Glutamatergic neuron (in vitro differentiated cells): Measurements from ENCODE around the gene CLSTN2. TPM values are rescaled to one million over a fixed set of nuclear protein-coding genes. Genes with fewer than 3 reads are reported as not detected.

Experiments
- DNase-seq: peaks from one replicate; pipeline ENCODE4 v3.0.0; 2022
- H3K27ac Mint-ChIP-seq: one replicate; pipeline ENCODE4 v1.8.0; 2020; ENCODE audit warnings: mild to moderate bottlenecking, mixed read lengths, inconsistent platforms; ENCODE audit not compliant: unreplicated experiment
- H3K27me3 Mint-ChIP-seq: one replicate; pipeline ENCODE4 v1.8.0; 2020; ENCODE audit warnings: mild to moderate bottlenecking, moderate library complexity, mixed read lengths, inconsistent platforms; ENCODE audit not compliant: unreplicated experiment
- H3K36me3 Mint-ChIP-seq: one replicate; pipeline ENCODE4 v1.8.0; 2020; ENCODE audit warnings: mild to moderate bottlenecking, mixed read lengths, inconsistent platforms; ENCODE audit not compliant: unreplicated experiment
- H3K4me1 Mint-ChIP-seq: one replicate; pipeline ENCODE4 v1.8.0; 2020; ENCODE audit warnings: mild to moderate bottlenecking, low read depth, mixed read lengths, inconsistent platforms; ENCODE audit not compliant: unreplicated experiment
- H3K4me3 Mint-ChIP-seq: one replicate; pipeline ENCODE4 v1.8.0; 2020; ENCODE audit warnings: mild to moderate bottlenecking, mixed read lengths, inconsistent platforms; ENCODE audit not compliant: unreplicated experiment
- H3K9me3 Mint-ChIP-seq: one replicate; pipeline ENCODE4 v1.8.0; 2020; ENCODE audit warnings: mild to moderate bottlenecking, moderate library complexity, mixed read lengths, inconsistent platforms; ENCODE audit not compliant: unreplicated experiment
- total RNA-seq: library from RNA; stranded (reverse); fragmentation: NEBNext Ultra II Directional; extraction: Animal tissue kit (Norgen Biotek cat#: 25700); gene quantifications from one replicate; pipeline ENCODE4 v1.2.1, GENCODE V29; 2021; ENCODE audit not compliant: unreplicated experiment
- TF ChIP-seq, protein P1 (sequence below): fragments of 200-600 bp; sonication (generic); IDR thresholded peaks from one replicate; pipeline ENCODE4 v1.5.0; 2021; ENCODE audit not compliant: partially characterized antibody, unreplicated experiment

The CLSTN2 gene
- total RNA-seq, 1 donor from 2014 or later = 3.1 TPM

- Mint-ChIP-seq H3K36me3 (no peaks in the 10 kb centered on the region), H3K4me1 (no peaks in the 10 kb centered on the region), H3K27me3 (peaks cover 3% of the 10 kb centered on the region), H3K9me3 (peaks cover 2% of the 10 kb centered on the region), H3K27ac (no peak overlapping the region), H3K4me3 (no peak overlapping the region)
- TF ChIP-seq, protein P1, sequence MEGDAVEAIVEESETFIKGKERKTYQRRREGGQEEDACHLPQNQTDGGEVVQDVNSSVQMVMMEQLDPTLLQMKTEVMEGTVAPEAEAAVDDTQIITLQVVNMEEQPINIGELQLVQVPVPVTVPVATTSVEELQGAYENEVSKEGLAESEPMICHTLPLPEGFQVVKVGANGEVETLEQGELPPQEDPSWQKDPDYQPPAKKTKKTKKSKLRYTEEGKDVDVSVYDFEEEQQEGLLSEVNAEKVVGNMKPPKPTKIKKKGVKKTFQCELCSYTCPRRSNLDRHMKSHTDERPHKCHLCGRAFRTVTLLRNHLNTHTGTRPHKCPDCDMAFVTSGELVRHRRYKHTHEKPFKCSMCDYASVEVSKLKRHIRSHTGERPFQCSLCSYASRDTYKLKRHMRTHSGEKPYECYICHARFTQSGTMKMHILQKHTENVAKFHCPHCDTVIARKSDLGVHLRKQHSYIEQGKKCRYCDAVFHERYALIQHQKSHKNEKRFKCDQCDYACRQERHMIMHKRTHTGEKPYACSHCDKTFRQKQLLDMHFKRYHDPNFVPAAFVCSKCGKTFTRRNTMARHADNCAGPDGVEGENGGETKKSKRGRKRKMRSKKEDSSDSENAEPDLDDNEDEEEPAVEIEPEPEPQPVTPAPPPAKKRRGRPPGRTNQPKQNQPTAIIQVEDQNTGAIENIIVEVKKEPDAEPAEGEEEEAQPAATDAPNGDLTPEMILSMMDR = no peak
- DNase-seq = no peak
Measured at GRCh38 chr3:140494970-140495369, 560.0 kb downstream of the CLSTN2 start.

- no peak for DNase-seq
- no peaks in the 10 kb centered on the region for H3K36me3 Mint-ChIP-seq
- TF ChIP-seq, protein P1 = no peak
- H3K27me3 Mint-ChIP-seq = peaks cover 3% of the 10 kb centered on the region
- no peak overlapping the region for H3K4me3 Mint-ChIP-seq
- H3K4me1 Mint-ChIP-seq = no peaks in the 10 kb centered on the region
- H3K9me3 Mint-ChIP-seq = peaks cover 2% of the 10 kb centered on the region
- no peak overlapping the region for H3K27ac Mint-ChIP-seq
Measured at GRCh38 chr3:140497331-140497730, 562.3 kb downstream of the CLSTN2 start.

- H3K9me3 Mint-ChIP-seq = peaks cover 2% of the 10 kb centered on the region
Measured at GRCh38 chr3:140499114-140499757, 564.3 kb downstream of the CLSTN2 start.

GRCh38 chr3:140500473-140500872, 565.5 kb downstream of the CLSTN2 start:
- Mint-ChIP-seq H3K27ac (no peak overlapping the region), H3K9me3 (peaks cover 2% of the 10 kb centered on the region), H3K4me1 (no peaks in the 10 kb centered on the region), H3K36me3 (no peaks in the 10 kb centered on the region), H3K27me3 (no peaks in the 10 kb centered on the region), H3K4me3 (no peak overlapping the region)
- TF ChIP-seq, protein P1 = no peak
- no peak for DNase-seq

More at GRCh38 chr3:140499114-140499757, 564.3 kb downstream of the CLSTN2 start:
- TF ChIP-seq, protein P1 = no peak
- no peak for DNase-seq
- Mint-ChIP-seq H3K4me1 (no peaks in the 10 kb centered on the region), H3K27me3 (peaks cover 2% of the 10 kb centered on the region), H3K36me3 (no peaks in the 10 kb centered on the region), H3K4me3 (no peak overlapping the region), H3K27ac (no peak overlapping the region)

- no peaks in the 10 kb centered on the region for H3K27me3 Mint-ChIP-seq
- no peaks in the 10 kb centered on the region for H3K9me3 Mint-ChIP-seq
- TF ChIP-seq, protein P1 = no peak
- DNase-seq = no peak
- H3K4me3 Mint-ChIP-seq = no peak overlapping the region
- H3K36me3 Mint-ChIP-seq = no peaks in the 10 kb centered on the region
- no peaks in the 10 kb centered on the region for H3K4me1 Mint-ChIP-seq
- no peak overlapping the region for H3K27ac Mint-ChIP-seq
Measured at GRCh38 chr3:140501061-140501769, 566.2 kb downstream of the CLSTN2 start.
